Sigmoid colon (tissue), 7 donors: ENCODE measurements around the gene DOK6. TPM values are rescaled to one million over a fixed set of nuclear protein-coding genes. Genes with fewer than 3 reads are reported as not detected.
"Not testable (repeated sequence)": the region's sequence is repeated elsewhere in the genome, so short reads cannot be mapped to it uniquely, and the experiment has no call there.

Experiments used
- DNase-seq: peaks from one replicate; pipeline ENCODE4 v3.0.0-alpha.2; 2019
- H3K27ac ChIP-seq, 4 donors: fragments of 200-600 bp; sonication (generic); one replicate each; pipeline ENCODE4 v1.5.1; 2016 to 2019; ENCODE audit warnings: mild to moderate bottlenecking in 1 of 4
- H3K27me3 ChIP-seq, 3 donors: fragments of 200-600 bp; sonication (generic); one replicate each; pipeline ENCODE4 v1.5.1; 2019; ENCODE audit warnings: mild to moderate bottlenecking in 1 of 3
- H3K36me3 ChIP-seq, 4 donors: fragments of 200-600 bp; sonication (generic); one replicate each; pipeline ENCODE4 v1.5.1; 2016 to 2019
- H3K4me1 ChIP-seq, 4 donors: fragments of 200-600 bp; sonication (generic); one replicate each; pipeline ENCODE4 v1.5.1; 2017 to 2019
- H3K4me3 ChIP-seq, 4 donors: fragments of 200-600 bp; sonication (generic); one replicate each; pipeline ENCODE4 v1.5.1; 2017 to 2019; ENCODE audit warnings: mild to moderate bottlenecking in 2 of 4, moderate library complexity in 1 of 4
- H3K9me3 ChIP-seq, 4 donors: fragments of 200-600 bp in 3 of 4; sonication (generic) in 3 of 4; one replicate each; pipeline versions ENCODE4 v1.5.1 to v1.6.1; 2013 to 2019
- EP300 ChIP-seq, 4 donors: sonication (generic); formaldehyde crosslinking; IDR thresholded peaks; one replicate each; pipeline ENCODE4 v1.6.1; 2017; ENCODE audit warnings: antibody characterized with exemption in 4 of 4
- POLR2A ChIP-seq, 2 donors: fragments of 450-650 bp; IDR thresholded peaks; one replicate each; pipeline ENCODE4 v1.6.1; 2016; ENCODE audit warnings: antibody characterized with exemption in 2 of 2, mild to moderate bottlenecking in 2 of 2, moderate library complexity in 2 of 2
- POLR2AphosphoS5 ChIP-seq, 4 donors: sonication (generic); formaldehyde crosslinking; IDR thresholded peaks; one replicate each; pipeline ENCODE4 v1.6.1; 2017; ENCODE audit warnings: antibody characterized with exemption in 4 of 4
- WGBS, 2 donors: extraction: QIAGEN DNeasy Blood & Tissue Kit; methylation state at CpG; one replicate each; pipeline ENCODE4 v1.1.7; 2013; 5-methylcytosine and 5-hydroxymethylcytosine counted together
- intact Hi-C: fragments of 100-400 bp; cut with DNase I; formaldehyde crosslinking; loops from one replicate; pipeline ENCODE4 v1.15.1; 2023
- polyA plus RNA-seq, 3 donors: library from polyadenylated mRNA; stranded (reverse); fragments of 200-250 nt; gene quantifications; one replicate each; pipeline ENCODE4 v1.2.3, GENCODE V29; 2013
- total RNA-seq, 4 donors: library from RNA; depleted of rRNA; stranded (reverse); fragments of >200 nt; gene quantifications; one replicate each; pipeline ENCODE4 v1.1.0, GENCODE V29; 2016
- TF ChIP-seq, protein P1 (sequence below), 4 experiments: fragments of 450-650 bp in 3 of 4; fragments of 200-600 bp in 1 of 4; IDR thresholded peaks; one replicate each; pipeline ENCODE4 v1.5.1; 2016 to 2019; ENCODE audit warnings: antibody characterized with exemption in 4 of 4, mild to moderate bottlenecking in 3 of 4, moderate library complexity in 2 of 4
- donor health status: healthy with polysubstance abuse.
- donor health status: Bipolar disorder and iron deficiency.
- donor health status: healthy.

Gene DOK6
- total and polyA plus RNA-seq, 7 donors, result under 0.01 to 1.9 (median 0.95) TPM

GRCh38 chr18:69871363-69871762 is 470.7 kb downstream of the DOK6 start:
- H3K36me3 ChIP-seq, result no peaks in the 10 kb centered on the region
- TF ChIP-seq EP300 (IDR thresholded peaks at IDR 0.05) (no peak), POLR2AphosphoS5 (IDR thresholded peaks at IDR 0.05) (no peak), POLR2A (IDR thresholded peaks at IDR 0.05) (no peak)
- TF ChIP-seq, protein P1, sequence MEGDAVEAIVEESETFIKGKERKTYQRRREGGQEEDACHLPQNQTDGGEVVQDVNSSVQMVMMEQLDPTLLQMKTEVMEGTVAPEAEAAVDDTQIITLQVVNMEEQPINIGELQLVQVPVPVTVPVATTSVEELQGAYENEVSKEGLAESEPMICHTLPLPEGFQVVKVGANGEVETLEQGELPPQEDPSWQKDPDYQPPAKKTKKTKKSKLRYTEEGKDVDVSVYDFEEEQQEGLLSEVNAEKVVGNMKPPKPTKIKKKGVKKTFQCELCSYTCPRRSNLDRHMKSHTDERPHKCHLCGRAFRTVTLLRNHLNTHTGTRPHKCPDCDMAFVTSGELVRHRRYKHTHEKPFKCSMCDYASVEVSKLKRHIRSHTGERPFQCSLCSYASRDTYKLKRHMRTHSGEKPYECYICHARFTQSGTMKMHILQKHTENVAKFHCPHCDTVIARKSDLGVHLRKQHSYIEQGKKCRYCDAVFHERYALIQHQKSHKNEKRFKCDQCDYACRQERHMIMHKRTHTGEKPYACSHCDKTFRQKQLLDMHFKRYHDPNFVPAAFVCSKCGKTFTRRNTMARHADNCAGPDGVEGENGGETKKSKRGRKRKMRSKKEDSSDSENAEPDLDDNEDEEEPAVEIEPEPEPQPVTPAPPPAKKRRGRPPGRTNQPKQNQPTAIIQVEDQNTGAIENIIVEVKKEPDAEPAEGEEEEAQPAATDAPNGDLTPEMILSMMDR (IDR thresholded peaks at IDR 0.05), result no peak
- no peaks in the 10 kb centered on the region for H3K9me3 ChIP-seq
- no peak overlapping the region for H3K4me3 ChIP-seq
- H3K4me1 ChIP-seq, result no peaks in the 10 kb centered on the region
- WGBS, 2 donors, result 62 to 88% methylated on average over 2 of the region's 2 CpGs
- H3K27ac ChIP-seq, result no peak overlapping the region
- no peak for DNase-seq
- intact Hi-C loops, result no loop called here
- no peaks in the 10 kb centered on the region for H3K27me3 ChIP-seq

GRCh38 chr18:69872661-69873060 is 472.0 kb downstream of the DOK6 start:
- TF ChIP-seq POLR2AphosphoS5 (IDR thresholded peaks at IDR 0.05) (no peak), EP300 (IDR thresholded peaks at IDR 0.05) (no peak), POLR2A (IDR thresholded peaks at IDR 0.05) (no peak)
- TF ChIP-seq, protein P1 (IDR thresholded peaks at IDR 0.05), result no peak
- Histone ChIP-seq H3K27ac (no peak overlapping the region), H3K27me3 (no peaks in the 10 kb centered on the region), H3K36me3 (no peaks in the 10 kb centered on the region), H3K9me3 (no peaks in the 10 kb centered on the region), H3K4me1 (no peaks in the 10 kb centered on the region), H3K4me3 (no peak overlapping the region)
- intact Hi-C loops, result no loop called here
- DNase-seq, result no peak
- WGBS, 2 donors, result 91 to 94% methylated on average over 4 of the region's 4 CpGs

DNA sequence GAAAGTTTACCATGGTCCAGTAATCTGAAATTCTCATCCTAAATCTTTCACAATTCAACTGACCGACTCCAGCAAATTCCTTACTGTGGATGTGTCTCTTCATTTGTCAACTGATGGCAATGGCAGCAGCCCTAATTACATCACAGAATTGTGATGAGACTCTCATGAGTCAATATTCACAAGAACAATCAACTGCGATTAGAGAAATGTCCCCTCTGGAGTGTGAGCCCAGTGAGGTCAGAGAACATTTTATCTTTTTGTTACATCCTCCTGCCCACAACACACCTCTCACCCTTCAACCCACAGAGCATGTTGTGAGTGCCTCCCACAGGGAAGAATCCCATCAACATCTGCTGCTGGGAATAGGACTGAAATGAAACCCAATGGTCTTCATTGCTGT is 473.4 kb downstream of the DOK6 start:
- no peak for DNase-seq
- intact Hi-C loops, result no loop called here
- H3K27ac ChIP-seq, result no peak overlapping the region
- 89 to 92% methylated on average over 2 of the region's 2 CpGs for WGBS, 2 donors
- no peak for TF ChIP-seq POLR2AphosphoS5 (IDR thresholded peaks at IDR 0.05)
- TF ChIP-seq POLR2A (IDR thresholded peaks at IDR 0.05), result no peak
- no peak for TF ChIP-seq EP300 (IDR thresholded peaks at IDR 0.05)
- TF ChIP-seq, protein P1 (IDR thresholded peaks at IDR 0.05), result no peak
- H3K27me3 ChIP-seq, result no peaks in the 10 kb centered on the region
- H3K4me3 ChIP-seq, result no peak overlapping the region
- H3K4me1 ChIP-seq, result no peaks in the 10 kb centered on the region
- H3K36me3 ChIP-seq, result no peaks in the 10 kb centered on the region
- no peaks in the 10 kb centered on the region for H3K9me3 ChIP-seq

DNA sequence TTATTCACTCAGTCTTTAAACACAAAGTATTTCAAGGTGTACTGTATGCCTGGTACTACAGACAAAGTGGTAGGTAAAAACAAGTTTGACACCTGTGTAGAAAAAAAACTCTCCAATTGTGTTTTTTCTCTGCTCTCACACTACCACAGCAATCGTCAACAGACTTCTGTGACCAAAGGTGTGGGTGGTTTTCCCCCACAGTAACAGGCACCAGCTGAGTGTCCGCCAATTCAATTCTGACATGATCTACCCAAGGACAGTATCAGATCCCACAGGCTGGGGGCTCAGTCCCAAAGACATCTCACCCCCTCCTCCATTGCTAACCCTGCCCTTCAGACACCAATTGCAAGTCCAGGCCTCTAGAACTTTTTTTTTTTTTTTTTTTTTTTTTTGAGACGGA is 475.8 kb downstream of the DOK6 start:
- Histone ChIP-seq H3K27ac (no peak overlapping the region), H3K27me3 (no peaks in the 10 kb centered on the region), H3K4me3 (no peak overlapping the region), H3K9me3 (no peaks in the 10 kb centered on the region), H3K4me1 (peaks cover 0 to 9% (median 5%) of the 10 kb centered on the region in 4 donors), H3K36me3 (no peaks in the 10 kb centered on the region)
- WGBS, 2 donors, result 91 to 93% methylated on average over 3 of the region's 3 CpGs
- no peak for DNase-seq
- intact Hi-C loops, result no loop called here
- TF ChIP-seq POLR2A (IDR thresholded peaks at IDR 0.05), result no peak
- TF ChIP-seq, protein P1 (IDR thresholded peaks at IDR 0.05), result no peak

DNA sequence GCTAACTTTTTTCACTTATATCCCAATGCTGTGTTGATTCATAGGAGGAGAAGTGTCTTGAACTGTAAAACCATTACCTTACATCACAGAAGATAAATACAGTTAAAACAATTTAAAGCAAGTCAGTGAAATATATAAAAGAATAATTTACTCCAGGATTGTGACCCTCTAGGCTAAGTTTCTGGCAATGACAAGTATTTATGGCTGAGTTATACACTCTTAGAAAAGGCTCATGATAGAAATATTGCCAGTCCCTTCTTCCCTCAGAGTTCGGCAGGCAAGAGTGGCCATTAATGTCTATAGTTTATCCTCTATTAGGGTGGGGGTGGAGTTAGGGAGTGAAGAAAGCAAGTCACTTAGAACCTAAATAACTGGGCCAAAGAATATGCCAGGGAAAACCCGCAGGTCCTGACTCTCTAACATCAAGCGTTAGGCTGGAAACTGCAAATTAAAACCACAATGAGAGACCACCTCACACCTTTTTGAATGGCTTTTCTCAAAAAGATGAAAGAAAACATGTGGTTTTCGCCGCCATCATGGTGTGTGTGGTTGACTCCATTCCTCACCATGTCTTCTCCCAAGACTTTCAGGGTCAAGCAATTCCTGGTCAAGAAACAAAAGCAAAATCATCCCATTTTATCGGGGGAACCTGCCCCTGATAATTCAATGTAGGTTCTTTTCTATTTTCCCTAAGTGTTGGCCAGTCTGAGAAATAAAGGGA is 477.7 kb downstream of the DOK6 start:
- TF ChIP-seq, protein P1 (IDR thresholded peaks at IDR 0.05), result no peak
- no peak for TF ChIP-seq POLR2A (IDR thresholded peaks at IDR 0.05)
- no peak for TF ChIP-seq POLR2AphosphoS5 (IDR thresholded peaks at IDR 0.05)
- TF ChIP-seq EP300 (IDR thresholded peaks at IDR 0.05), result no peak

GRCh38 chr18:69879051-69879450 is 478.4 kb downstream of the DOK6 start:
- intact Hi-C loops, H3K4me3 ChIP-seq, H3K27ac ChIP-seq, H3K27me3 ChIP-seq, H3K9me3 ChIP-seq, DNase-seq, H3K36me3 ChIP-seq: not testable (repeated sequence)
- H3K4me1 ChIP-seq, result peaks cover 0 to 31% (median 19%) of the 10 kb centered on the region in 4 donors
- WGBS, 2 donors, result 76 to 94% methylated on average over 3 of the region's 3 CpGs

More for the DNA sequence above, 477.7 kb downstream of the DOK6 start:
- no peaks in the 10 kb centered on the region for H3K27me3 ChIP-seq
- H3K9me3 ChIP-seq, result no peaks in the 10 kb centered on the region
- H3K4me3 ChIP-seq, result no peak overlapping the region
- no peak for DNase-seq
- no peak overlapping the region for H3K27ac ChIP-seq
- no peaks in the 10 kb centered on the region for H3K36me3 ChIP-seq
- WGBS, 2 donors, result 77 to 80% methylated on average over 6 of the region's 6 CpGs
- intact Hi-C loops, result no loop called here
- peaks cover 0 to 24% (median 12%) of the 10 kb centered on the region in 4 donors for H3K4me1 ChIP-seq
